Measurements from ENCODE around the gene NUP210L.

NUP210L gene

GRCh38 chr1:153963850-153964331 lies 191.0 kb downstream of the NUP210L start:
- Histone ChIP-seq H3K27me3 (replicated peaks in 2 of 5; ENCODE audit: control insufficient read depth in 4 of 5, insufficient read depth in 5 of 5, low read length in 4 of 5) (no peaks in the 10 kb centered on the region), H3K4me3 (ENCODE audit: control insufficient read depth in 1 of 7, extremely low read depth in 1 of 7, insufficient read depth in 4 of 7, low read depth in 2 of 7, low read length in 6 of 7) (peak overlapping the region; percentile 49 to 97 (median 87)), H3K4me1 (ENCODE audit: control extremely low read depth in 1 of 4, control insufficient read depth in 4 of 4, insufficient read depth in 4 of 4, low read length in 3 of 4) (peaks cover 13 to 69% (median 54%) of the 10 kb centered on the region in 4 experiments), H3K36me3 (ENCODE audit: control insufficient read depth in 4 of 4, insufficient read depth in 4 of 4, low read length in 3 of 4) (peaks cover 0 to 29% (median 18%) of the 10 kb centered on the region in 4 experiments), H3K9me3 (ENCODE audit: control extremely low read depth in 1 of 5, control insufficient read depth in 4 of 5, insufficient read depth in 2 of 5, low read depth in 1 of 5, low read length in 4 of 5) (no peaks in the 10 kb centered on the region), H3K27ac (ENCODE audit: insufficient read depth in 1 of 2, low read depth in 1 of 2, low read length in 2 of 2, poor library complexity in 1 of 2, severe bottlenecking in 2 of 2) (peak overlapping the region; percentile 70 to 88)
- ChIA-PET POLR2A (interaction anchor here (1.0 to 3.8 kb wide), 4 partner anchors 18 to 41 kb away, joined by 4 to 17 read pairs (median 6); partner anchors contain the start of genes DENND4B, GATAD2B, RAB13 and RPS27), CTCF (interaction anchor here (1.3 to 3.2 kb wide), 4 partner anchors 8 to 22 kb away, joined by 4 to 15 read pairs (median 10); partner anchors contain the start of genes DENND4B, JTB and RAB13)
- DNase-seq: no peak
- WGBS (ENCODE audit: insufficient coverage): 0% methylated on average over 19 of the region's 22 CpGs

- no peaks in the 10 kb centered on the region for H3K27me3 ChIP-seq (replicated peaks in 2 of 5; ENCODE audit: control insufficient read depth in 4 of 5, insufficient read depth in 5 of 5, low read length in 4 of 5)
- peaks cover 0 to 29% (median 18%) of the 10 kb centered on the region in 4 experiments for H3K36me3 ChIP-seq (ENCODE audit: control insufficient read depth in 4 of 4, insufficient read depth in 4 of 4, low read length in 3 of 4)
- DNase-seq: peak; percentile 93
- H3K9me3 ChIP-seq (ENCODE audit: control extremely low read depth in 1 of 5, control insufficient read depth in 4 of 5, insufficient read depth in 2 of 5, low read depth in 1 of 5, low read length in 4 of 5): no peaks in the 10 kb centered on the region
- CTCF ChIA-PET: interaction anchor here (0.6 to 3.2 kb wide), 7 partner anchors 9 to 396 kb away, joined by 3 to 15 read pairs (median 4); partner anchors contain the start of genes DENND4B, JTB and RAB13
- H3K27ac ChIP-seq (ENCODE audit: insufficient read depth in 1 of 2, low read depth in 1 of 2, low read length in 2 of 2, poor library complexity in 1 of 2, severe bottlenecking in 2 of 2): peak within 1 kb of the TSS; percentile 70 to 88
- H3K4me3 ChIP-seq (ENCODE audit: control insufficient read depth in 1 of 7, extremely low read depth in 1 of 7, insufficient read depth in 4 of 7, low read depth in 2 of 7, low read length in 6 of 7): peak within 1 kb of the TSS; percentile 49 to 97 (median 87)
- WGBS (ENCODE audit: insufficient coverage): under 1% methylated on average over 45 of the region's 54 CpGs
- POLR2A ChIA-PET: interaction anchor here (0.9 to 3.8 kb wide), 5 partner anchors 9 to 40 kb away, joined by 3 to 17 read pairs (median 5); partner anchors contain the start of genes DENND4B, GATAD2B, RAB13 and RPS27
- H3K4me1 ChIP-seq (ENCODE audit: control extremely low read depth in 1 of 4, control insufficient read depth in 4 of 4, insufficient read depth in 4 of 4, low read length in 3 of 4): peaks cover 13 to 66% (median 51%) of the 10 kb centered on the region in 4 experiments
Observed at GRCh38 chr1:153963030-153963849, 191.6 kb downstream of the NUP210L start, which contains the start of gene SLC39A1. SLC39A1 (minus strand) TSS chr1:153963537; CDS start chr1:153962715, 822 bp downstream.

- no peaks in the 10 kb centered on the region for H3K9me3 ChIP-seq (ENCODE audit: control extremely low read depth in 1 of 5, control insufficient read depth in 4 of 5, insufficient read depth in 2 of 5, low read depth in 1 of 5, low read length in 4 of 5)
- H3K4me1 ChIP-seq (ENCODE audit: control extremely low read depth in 1 of 4, control insufficient read depth in 4 of 4, insufficient read depth in 4 of 4, low read length in 3 of 4): peaks cover 15 to 64% (median 51%) of the 10 kb centered on the region in 4 experiments
- H3K4me3 ChIP-seq (ENCODE audit: control insufficient read depth in 1 of 7, extremely low read depth in 1 of 7, insufficient read depth in 4 of 7, low read depth in 2 of 7, low read length in 6 of 7): peak overlapping the region; percentile 49 to 97 (median 87)
- CTCF ChIA-PET: interaction anchor here (1.2 to 3.2 kb wide), 7 partner anchors 10 to 395 kb away, joined by 3 to 15 read pairs (median 5); partner anchors contain the start of genes DENND4B, JTB and RAB13
- no peaks in the 10 kb centered on the region for H3K27me3 ChIP-seq (replicated peaks in 2 of 5; ENCODE audit: control insufficient read depth in 4 of 5, insufficient read depth in 5 of 5, low read length in 4 of 5)
- 51% methylated on average over 9 of the region's 16 CpGs for WGBS (ENCODE audit: insufficient coverage)
- peaks cover 0 to 29% (median 18%) of the 10 kb centered on the region in 4 experiments for H3K36me3 ChIP-seq (ENCODE audit: control insufficient read depth in 4 of 4, insufficient read depth in 4 of 4, low read length in 3 of 4)
- POLR2A ChIA-PET: interaction anchor here (0.9 to 3.8 kb wide), 5 partner anchors 10 to 67 kb away, joined by 3 to 17 read pairs (median 4); partner anchors contain the start of genes DENND4B, GATAD2B and RAB13
- no peak for DNase-seq
- peak overlapping the region; percentile 70 to 88 for H3K27ac ChIP-seq (ENCODE audit: insufficient read depth in 1 of 2, low read depth in 1 of 2, low read length in 2 of 2, poor library complexity in 1 of 2, severe bottlenecking in 2 of 2)
Observed at GRCh38 chr1:153962088-153963029, 192.5 kb downstream of the NUP210L start.

- Histone ChIP-seq H3K36me3 (ENCODE audit: control insufficient read depth in 4 of 4, insufficient read depth in 4 of 4, low read length in 3 of 4) (peaks cover 0 to 29% (median 18%) of the 10 kb centered on the region in 4 experiments), H3K4me3 (ENCODE audit: control insufficient read depth in 1 of 7, extremely low read depth in 1 of 7, insufficient read depth in 4 of 7, low read depth in 2 of 7, low read length in 6 of 7) (peak overlapping the region in 1 of 7 experiments; percentile 87), H3K9me3 (ENCODE audit: control extremely low read depth in 1 of 5, control insufficient read depth in 4 of 5, insufficient read depth in 2 of 5, low read depth in 1 of 5, low read length in 4 of 5) (no peaks in the 10 kb centered on the region), H3K27ac (ENCODE audit: insufficient read depth in 1 of 2, low read depth in 1 of 2, low read length in 2 of 2, poor library complexity in 1 of 2, severe bottlenecking in 2 of 2) (no peak overlapping the region), H3K4me1 (ENCODE audit: control extremely low read depth in 1 of 4, control insufficient read depth in 4 of 4, insufficient read depth in 4 of 4, low read length in 3 of 4) (peaks cover 24 to 73% (median 57%) of the 10 kb centered on the region in 4 experiments), H3K27me3 (replicated peaks in 2 of 5; ENCODE audit: control insufficient read depth in 4 of 5, insufficient read depth in 5 of 5, low read length in 4 of 5) (no peaks in the 10 kb centered on the region)
- WGBS (ENCODE audit: insufficient coverage): 83% methylated on average over 2 of the region's 4 CpGs
- no peak for DNase-seq
- POLR2A ChIA-PET: interaction anchor here (1.1 to 3.8 kb wide), 2 partner anchors 15 to 66 kb away, joined by 3 to 17 read pairs; partner anchors contain the start of gene DENND4B
- CTCF ChIA-PET: interaction anchor here (1.4 to 2.6 kb wide), 4 partner anchors 12 to 25 kb away, joined by 3 to 11 read pairs (median 8); partner anchors contain the start of genes DENND4B, JTB and RAB13
Observed at GRCh38 chr1:153961421-153961820, 193.5 kb downstream of the NUP210L start.

GRCh38 chr1:153960206-153960605 lies 194.7 kb downstream of the NUP210L start:
- no peaks in the 10 kb centered on the region for H3K9me3 ChIP-seq (ENCODE audit: control extremely low read depth in 1 of 5, control insufficient read depth in 4 of 5, insufficient read depth in 2 of 5, low read depth in 1 of 5, low read length in 4 of 5)
- ChIA-PET CTCF (interaction anchor here (1.4 to 6.2 kb wide), 2 partner anchors 14 to 17 kb away, joined by 3 to 52 read pairs; partner anchors contain the start of genes DENND4B and JTB), POLR2A (interaction anchor here (1.1 to 1.4 kb wide), 2 partner anchors 14 to 27 kb away, joined by 3 read pairs; partner anchors contain the start of gene DENND4B)
- no peak for DNase-seq
- H3K4me1 ChIP-seq (ENCODE audit: control extremely low read depth in 1 of 4, control insufficient read depth in 4 of 4, insufficient read depth in 4 of 4, low read length in 3 of 4): peaks cover 20 to 73% (median 60%) of the 10 kb centered on the region in 4 experiments
- H3K36me3 ChIP-seq (ENCODE audit: control insufficient read depth in 4 of 4, insufficient read depth in 4 of 4, low read length in 3 of 4): peaks cover 0 to 29% (median 18%) of the 10 kb centered on the region in 4 experiments
- no peaks in the 10 kb centered on the region for H3K27me3 ChIP-seq (replicated peaks in 2 of 5; ENCODE audit: control insufficient read depth in 4 of 5, insufficient read depth in 5 of 5, low read length in 4 of 5)
- WGBS (ENCODE audit: insufficient coverage): 98% methylated on average over 10 of the region's 11 CpGs
- H3K4me3 ChIP-seq (ENCODE audit: control insufficient read depth in 1 of 7, extremely low read depth in 1 of 7, insufficient read depth in 4 of 7, low read depth in 2 of 7, low read length in 6 of 7): no peak overlapping the region
- H3K27ac ChIP-seq (ENCODE audit: insufficient read depth in 1 of 2, low read depth in 1 of 2, low read length in 2 of 2, poor library complexity in 1 of 2, severe bottlenecking in 2 of 2): no peak overlapping the region

GRCh38 chr1:153959454-153959853 lies 195.4 kb downstream of the NUP210L start:
- no peak for DNase-seq
- Histone ChIP-seq H3K27me3 (replicated peaks in 2 of 5; ENCODE audit: control insufficient read depth in 4 of 5, insufficient read depth in 5 of 5, low read length in 4 of 5) (no peaks in the 10 kb centered on the region), H3K27ac (ENCODE audit: insufficient read depth in 1 of 2, low read depth in 1 of 2, low read length in 2 of 2, poor library complexity in 1 of 2, severe bottlenecking in 2 of 2) (peak overlapping the region in 1 of 2 experiments; percentile 90), H3K9me3 (ENCODE audit: control extremely low read depth in 1 of 5, control insufficient read depth in 4 of 5, insufficient read depth in 2 of 5, low read depth in 1 of 5, low read length in 4 of 5) (no peaks in the 10 kb centered on the region), H3K36me3 (ENCODE audit: control insufficient read depth in 4 of 4, insufficient read depth in 4 of 4, low read length in 3 of 4) (peaks cover 0 to 35% (median 23%) of the 10 kb centered on the region in 4 experiments), H3K4me1 (ENCODE audit: control extremely low read depth in 1 of 4, control insufficient read depth in 4 of 4, insufficient read depth in 4 of 4, low read length in 3 of 4) (peaks cover 20 to 72% (median 59%) of the 10 kb centered on the region in 4 experiments), H3K4me3 (ENCODE audit: control insufficient read depth in 1 of 7, extremely low read depth in 1 of 7, insufficient read depth in 4 of 7, low read depth in 2 of 7, low read length in 6 of 7) (no peak overlapping the region)
- ChIA-PET CTCF (interaction anchor here (1.2 to 6.2 kb wide), 2 partner anchors 13 to 18 kb away, joined by 4 to 52 read pairs; partner anchors contain the start of genes DENND4B and JTB), POLR2A (interaction anchor here (1.4 to 1.6 kb wide), 2 partner anchors 28 to 31 kb away, joined by 3 to 4 read pairs; partner anchors contain the start of gene RPS27)
- WGBS (ENCODE audit: insufficient coverage): 100% methylated on average over 1 of the region's 3 CpGs

All from common myeloid progenitor, CD34-positive (primary cell).